ENCODE measurements around the gene SUPT5H. TPM values are rescaled to one million over a fixed set of nuclear protein-coding genes. Genes with fewer than 3 reads are reported as not detected.
A peak's percentile ranks its signal among the peaks of the same experiment; 100 is the strongest.

Gene SUPT5H
- total and polyA plus RNA-seq, 2 of the 13 experiments (the other 11 are each of a cell fraction or from before 2014, with no cell fraction given), result 48.2 to 51.7 TPM

DNA sequence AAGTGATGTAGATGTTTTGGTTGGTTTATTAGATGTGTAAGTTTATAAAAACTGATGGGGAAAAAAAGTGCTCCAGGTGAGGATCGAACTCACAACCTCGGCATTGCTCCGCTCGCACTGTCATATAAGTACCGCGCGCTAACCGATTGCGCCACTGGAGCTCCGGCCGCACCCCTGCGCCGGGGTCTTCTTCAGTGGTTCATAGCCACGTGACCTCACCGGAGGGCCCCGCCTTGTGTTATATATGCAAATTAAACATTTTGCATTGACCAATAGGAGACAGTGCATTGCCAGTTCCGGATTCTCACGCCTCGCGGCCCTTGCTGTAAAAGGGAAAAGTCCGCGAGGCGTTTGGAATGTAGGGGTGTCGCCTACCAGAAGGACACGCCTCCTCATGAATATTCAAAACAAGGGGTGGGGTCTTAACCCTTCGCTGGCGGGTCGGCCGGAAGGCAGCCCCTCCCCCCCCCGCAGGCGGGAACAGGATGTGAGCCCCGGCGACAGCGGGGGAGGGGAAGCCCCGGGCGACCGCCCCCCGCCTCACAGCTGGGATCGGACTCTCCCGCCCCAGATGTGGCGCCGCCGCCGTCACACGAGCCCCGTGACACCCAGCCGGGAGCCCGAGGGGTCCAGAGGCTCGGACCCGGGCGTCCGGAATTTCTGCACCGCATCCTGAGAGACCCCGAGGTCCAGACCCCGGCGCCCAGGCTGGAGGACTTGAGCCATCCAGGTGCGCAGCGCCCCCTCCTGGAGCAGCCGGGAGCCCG lies 33.1 kb upstream of the SUPT5H start, which contains the start of gene PLEKHG2 (continued):
- peak; percentile 58; the same call in 1 of the 2 replicates for TF ChIP-seq ZFP91 (CRISPR knock-in tag; IDR thresholded peaks at IDR 0.05; ENCODE audit: borderline replicate concordance)
- TF ChIP-seq ISL2 (CRISPR knock-in tag; IDR thresholded peaks at IDR 0.05), result peak; percentile 61
- TF ChIP-seq ELF3 (CRISPR knock-in tag; IDR thresholded peaks at IDR 0.05), result peak; percentile 35
- TF ChIP-seq ZNF652 (CRISPR knock-in tag; IDR thresholded peaks at IDR 0.05; ENCODE audit: borderline replicate concordance, low read depth), result peak; percentile 98
- TF ChIP-seq SNRNP70 (IDR thresholded peaks at IDR 0.05; ENCODE audit: low read depth, low read length), result no peak
- no peak for TF ChIP-seq ZNF780A (CRISPR knock-in tag; IDR thresholded peaks at IDR 0.05)
- peak; percentile 80; the same call in 1 of the 2 replicates for TF ChIP-seq ZFP1 (CRISPR knock-in tag; IDR thresholded peaks at IDR 0.05)
- TF ChIP-seq GATAD2A (CRISPR knock-in tag; IDR thresholded peaks at IDR 0.05), result 0 out of 2 replicates have a peak, but pooled peaks have one; percentile 30
- TF ChIP-seq, protein P1, sequence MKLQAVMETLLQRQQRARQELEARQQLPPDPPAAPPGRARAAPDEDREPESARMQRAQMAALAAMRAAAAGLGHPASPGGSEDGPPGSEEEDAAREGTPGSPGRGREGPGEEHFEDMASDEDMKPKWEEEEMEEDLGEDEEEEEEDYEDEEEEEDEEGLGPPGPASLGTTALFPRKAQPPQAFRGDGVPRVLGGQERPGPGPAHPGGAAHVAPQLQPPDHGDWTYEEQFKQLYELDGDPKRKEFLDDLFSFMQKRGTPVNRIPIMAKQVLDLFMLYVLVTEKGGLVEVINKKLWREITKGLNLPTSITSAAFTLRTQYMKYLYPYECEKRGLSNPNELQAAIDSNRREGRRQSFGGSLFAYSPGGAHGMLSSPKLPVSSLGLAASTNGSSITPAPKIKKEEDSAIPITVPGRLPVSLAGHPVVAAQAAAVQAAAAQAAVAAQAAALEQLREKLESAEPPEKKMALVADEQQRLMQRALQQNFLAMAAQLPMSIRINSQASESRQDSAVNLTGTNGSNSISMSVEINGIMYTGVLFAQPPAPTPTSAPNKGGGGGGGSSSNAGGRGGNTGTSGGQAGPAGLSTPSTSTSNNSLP (IDR thresholded peaks at IDR 0.05; ENCODE audit: low read depth, low read length), result peak; percentile 93
- 0 out of 2 replicates have a peak, but pooled peaks have one; percentile 43 for TF ChIP-seq FOXK2 (IDR thresholded peaks at IDR 0.05)
- TF ChIP-seq ZBTB7B (CRISPR knock-in tag; IDR thresholded peaks at IDR 0.05), result peak; percentile 87
- TF ChIP-seq, protein P2, sequence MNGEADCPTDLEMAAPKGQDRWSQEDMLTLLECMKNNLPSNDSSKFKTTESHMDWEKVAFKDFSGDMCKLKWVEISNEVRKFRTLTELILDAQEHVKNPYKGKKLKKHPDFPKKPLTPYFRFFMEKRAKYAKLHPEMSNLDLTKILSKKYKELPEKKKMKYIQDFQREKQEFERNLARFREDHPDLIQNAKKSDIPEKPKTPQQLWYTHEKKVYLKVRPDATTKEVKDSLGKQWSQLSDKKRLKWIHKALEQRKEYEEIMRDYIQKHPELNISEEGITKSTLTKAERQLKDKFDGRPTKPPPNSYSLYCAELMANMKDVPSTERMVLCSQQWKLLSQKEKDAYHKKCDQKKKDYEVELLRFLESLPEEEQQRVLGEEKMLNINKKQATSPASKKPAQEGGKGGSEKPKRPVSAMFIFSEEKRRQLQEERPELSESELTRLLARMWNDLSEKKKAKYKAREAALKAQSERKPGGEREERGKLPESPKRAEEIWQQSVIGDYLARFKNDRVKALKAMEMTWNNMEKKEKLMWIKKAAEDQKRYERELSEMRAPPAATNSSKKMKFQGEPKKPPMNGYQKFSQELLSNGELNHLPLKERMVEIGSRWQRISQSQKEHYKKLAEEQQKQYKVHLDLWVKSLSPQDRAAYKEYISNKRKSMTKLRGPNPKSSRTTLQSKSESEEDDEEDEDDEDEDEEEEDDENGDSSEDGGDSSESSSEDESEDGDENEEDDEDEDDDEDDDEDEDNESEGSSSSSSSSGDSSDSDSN (CRISPR knock-in tag; IDR thresholded peaks at IDR 0.05), result peak; percentile 57; the same call in 1 of the 2 replicates
- TF ChIP-seq HIC2 (CRISPR knock-in tag; IDR thresholded peaks at IDR 0.05; ENCODE audit: low read depth), result no peak
- TF ChIP-seq HOXD1 (CRISPR knock-in tag; IDR thresholded peaks at IDR 0.05), result no peak
- 0 out of 2 replicates have a peak, but pooled peaks have one; percentile 41 for TF ChIP-seq HNF4A (CRISPR knock-in tag; IDR thresholded peaks at IDR 0.05)
- TF ChIP-seq ZKSCAN1 (IDR thresholded peaks at IDR 0.05; ENCODE audit: low read length), result peak; percentile 77
- peak; percentile 69 for TF ChIP-seq TBX2 (CRISPR knock-in tag; IDR thresholded peaks at IDR 0.05; ENCODE audit: borderline replicate concordance)
- peak; percentile 15; the same call in 1 of the 2 replicates for TF ChIP-seq THAP8 (CRISPR knock-in tag; IDR thresholded peaks at IDR 0.05; ENCODE audit: borderline replicate concordance)
- TF ChIP-seq CBFB (CRISPR knock-in tag; IDR thresholded peaks at IDR 0.05), result peak; percentile 64
- TF ChIP-seq ZFP41 (CRISPR knock-in tag; IDR thresholded peaks at IDR 0.05; ENCODE audit: borderline replicate concordance), result no peak
- TF ChIP-seq YY1 (IDR thresholded peaks at IDR 0.05; ENCODE audit: insufficient read depth, insufficient replicate concordance, low read depth, low read length), result peak; percentile 16
- no peak for TF ChIP-seq TAF15 (IDR thresholded peaks at IDR 0.05; ENCODE audit: low read depth, low read length, poor library complexity, severe bottlenecking)
